KOPT-K1 (cell line): ENCODE measurements around the gene EMP2.
"Not testable (repeated sequence)": the region's sequence is repeated elsewhere in the genome, so short reads cannot be mapped to it uniquely, and the experiment has no call there.

Source experiments
- H3K27ac ChIP-seq: fragments of 200-600 bp; sonication (generic); 2 replicates; pipeline ENCODE4 v1.5.1; 2016; ENCODE audit warnings: antibody characterized with exemption, mild to moderate bottlenecking, low read depth, low read length; ENCODE audit not compliant: poor library complexity, severe bottlenecking
- H3K36me3 ChIP-seq: fragments of 200-600 bp; sonication (generic); 2 replicates; pipeline ENCODE4 v1.5.1; 2017; ENCODE audit warnings: antibody characterized with exemption, mild to moderate bottlenecking, low read length, moderate library complexity; ENCODE audit not compliant: insufficient read depth
- H3K9me3 ChIP-seq: fragments of 200-600 bp; sonication (generic); 2 replicates; pipeline ENCODE4 v1.5.1; 2017; ENCODE audit warnings: antibody characterized with exemption, low read length, mild to moderate bottlenecking; ENCODE audit not compliant: insufficient read depth, poor library complexity, severe bottlenecking

Gene EMP2, protein sequence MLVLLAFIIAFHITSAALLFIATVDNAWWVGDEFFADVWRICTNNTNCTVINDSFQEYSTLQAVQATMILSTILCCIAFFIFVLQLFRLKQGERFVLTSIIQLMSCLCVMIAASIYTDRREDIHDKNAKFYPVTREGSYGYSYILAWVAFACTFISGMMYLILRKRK

GRCh38 chr16:10579965-10580882, at the start of gene EMP2:
Gene EMP2, minus strand, starts transcription at chr16:10580598. Its CDS starts 32,981 bp downstream, at chr16:10547617.
- Histone ChIP-seq H3K27ac (no peak within 1 kb of the TSS), H3K36me3 (no peaks in the 10 kb centered on the region), H3K9me3 (no peaks in the 10 kb centered on the region)

GRCh38 chr16:10629592-10629963, 49.2 kb upstream of the EMP2 start:
- Histone ChIP-seq H3K27ac (no peak overlapping the region), H3K36me3 (no peaks in the 10 kb centered on the region), H3K9me3 (no peaks in the 10 kb centered on the region)

DNA sequence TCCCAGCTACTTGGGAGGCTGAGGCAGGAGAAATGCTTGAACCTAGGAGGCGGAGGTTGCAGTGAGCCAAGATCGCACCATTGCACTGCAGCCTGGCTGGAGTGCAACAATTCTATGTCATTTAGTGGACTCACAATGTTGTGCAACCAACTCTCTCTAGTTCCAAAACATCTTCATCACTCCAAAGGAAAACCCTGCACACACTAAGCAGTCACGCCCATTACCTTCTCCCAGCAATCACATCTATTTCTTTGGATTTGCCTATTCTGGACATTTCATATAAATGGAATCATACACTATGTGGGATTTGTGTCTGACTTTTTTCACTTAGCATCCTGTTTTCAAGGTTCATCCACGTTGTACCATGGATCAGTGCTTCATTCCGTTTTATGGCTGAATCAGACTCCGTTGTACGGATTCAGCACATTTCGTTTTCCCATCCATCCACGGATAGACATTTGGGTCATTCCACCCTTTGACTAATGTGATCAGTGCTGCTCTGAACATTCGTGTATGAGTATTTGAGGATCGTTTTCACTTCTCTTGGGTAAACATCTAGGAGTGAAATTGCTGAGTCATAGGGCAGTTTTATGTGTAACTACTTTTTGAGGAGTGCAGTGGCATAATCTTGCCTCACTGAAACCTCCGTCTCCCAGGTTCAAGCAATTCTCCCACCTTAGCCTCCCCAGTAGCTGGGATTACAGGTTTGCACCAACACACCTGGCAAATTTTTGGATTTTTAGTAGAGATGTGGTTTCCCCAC, 45.4 kb upstream of the EMP2 start:
- H3K36me3 ChIP-seq = no peaks in the 10 kb centered on the region
- no peaks in the 10 kb centered on the region for H3K9me3 ChIP-seq
- no peak overlapping the region for H3K27ac ChIP-seq

DNA sequence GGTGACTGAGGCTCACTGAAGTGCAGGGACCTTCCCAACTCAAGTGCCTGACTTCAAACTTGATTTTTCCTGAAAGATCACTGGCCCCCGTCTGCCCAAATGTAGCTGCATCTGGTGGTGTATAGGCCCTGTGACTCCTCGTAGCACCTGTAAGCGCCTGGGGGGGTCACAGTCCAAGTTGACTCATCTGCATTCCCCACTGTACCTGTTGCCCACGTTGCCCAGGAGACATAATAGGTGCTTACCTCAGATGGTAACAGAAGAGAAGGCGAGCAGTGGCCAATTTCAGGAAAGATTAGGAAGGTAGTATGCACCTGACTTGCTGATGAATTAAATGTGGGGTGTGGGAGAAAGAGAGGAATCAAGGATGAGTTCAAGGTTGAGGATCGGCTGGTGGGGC, 44.1 kb upstream of the EMP2 start:
- no peaks in the 10 kb centered on the region for H3K36me3 ChIP-seq
- H3K9me3 ChIP-seq = no peaks in the 10 kb centered on the region
- no peak overlapping the region for H3K27ac ChIP-seq

GRCh38 chr16:10623059-10623458, 42.7 kb upstream of the EMP2 start:
- H3K27ac ChIP-seq = no peak overlapping the region

GRCh38 chr16:10622036-10622921, 41.9 kb upstream of the EMP2 start:
- no peak overlapping the region for H3K27ac ChIP-seq
- no peaks in the 10 kb centered on the region for H3K36me3 ChIP-seq
- no peaks in the 10 kb centered on the region for H3K9me3 ChIP-seq

More at GRCh38 chr16:10623059-10623458, 42.7 kb upstream of the EMP2 start:
- no peaks in the 10 kb centered on the region for H3K36me3 ChIP-seq
- H3K9me3 ChIP-seq = no peaks in the 10 kb centered on the region

DNA sequence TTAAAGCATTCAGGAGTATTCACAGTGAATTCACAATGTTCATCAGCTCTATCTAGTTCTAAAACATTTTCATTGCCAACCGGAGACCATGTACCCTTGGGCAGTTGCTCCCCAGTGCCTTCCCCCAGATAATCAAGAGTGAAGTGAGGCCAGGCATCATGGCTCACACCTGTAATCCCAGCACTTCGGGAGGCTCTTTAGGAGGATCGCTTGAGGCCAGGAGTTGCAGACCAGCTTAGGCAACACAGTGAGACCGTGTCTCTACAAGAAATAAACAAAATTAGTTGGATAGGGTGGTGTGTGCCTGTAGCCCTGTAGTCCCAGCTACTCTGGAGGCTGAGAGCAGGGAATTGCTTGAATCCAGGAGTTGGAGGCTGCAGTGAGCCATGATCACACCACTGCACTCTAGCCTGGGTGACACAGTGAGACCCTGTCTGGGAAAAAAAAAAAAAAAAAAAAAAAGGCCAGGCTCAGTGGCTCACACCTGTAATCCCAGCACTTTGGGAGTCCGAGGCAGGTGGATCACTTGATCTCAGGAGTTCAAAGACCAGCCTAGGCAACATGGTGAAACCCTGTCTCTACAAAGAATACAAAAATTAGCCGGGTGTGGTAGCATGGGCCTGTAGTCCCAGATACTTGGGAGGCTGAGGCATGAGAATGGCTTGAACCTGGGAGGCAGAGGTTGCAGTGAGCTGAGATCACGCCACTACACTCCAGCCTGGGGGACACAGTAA, 41.0 kb upstream of the EMP2 start:
- H3K36me3 ChIP-seq, H3K9me3 ChIP-seq, H3K27ac ChIP-seq: not testable (repeated sequence)

DNA sequence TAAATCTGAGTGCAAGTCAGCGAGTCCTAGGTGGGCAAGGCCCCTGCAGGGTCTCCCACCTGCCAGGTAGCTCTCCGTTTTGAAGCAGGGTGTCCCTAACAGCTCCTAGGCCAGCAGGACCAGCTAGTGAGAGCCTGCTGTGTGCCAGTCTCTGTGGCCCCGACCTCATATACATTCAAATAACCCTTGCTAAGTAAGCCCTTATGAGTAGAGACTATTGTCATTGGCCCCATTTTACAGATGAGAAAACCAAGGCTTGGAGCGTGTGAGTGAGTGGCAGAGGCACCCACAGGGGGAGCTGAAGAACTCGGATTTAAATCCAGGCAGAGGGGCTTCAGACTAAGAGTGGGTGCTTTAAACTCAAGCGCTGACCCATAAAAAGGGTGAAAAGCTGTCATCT, 39.7 kb upstream of the EMP2 start:
- no peaks in the 10 kb centered on the region for H3K9me3 ChIP-seq
- no peak overlapping the region for H3K27ac ChIP-seq
- no peaks in the 10 kb centered on the region for H3K36me3 ChIP-seq

- Histone ChIP-seq H3K27ac (no peak overlapping the region), H3K9me3 (no peaks in the 10 kb centered on the region), H3K36me3 (no peaks in the 10 kb centered on the region)
Measured at GRCh38 chr16:10619271-10619849, 39.0 kb upstream of the EMP2 start.

GRCh38 chr16:10618710-10619209, 38.4 kb upstream of the EMP2 start:
- Histone ChIP-seq H3K27ac (no peak overlapping the region), H3K36me3 (no peaks in the 10 kb centered on the region), H3K9me3 (no peaks in the 10 kb centered on the region)

- Histone ChIP-seq H3K9me3 (no peaks in the 10 kb centered on the region), H3K36me3 (no peaks in the 10 kb centered on the region), H3K27ac (no peak overlapping the region)
Measured at GRCh38 chr16:10617662-10618420, 37.4 kb upstream of the EMP2 start.

DNA sequence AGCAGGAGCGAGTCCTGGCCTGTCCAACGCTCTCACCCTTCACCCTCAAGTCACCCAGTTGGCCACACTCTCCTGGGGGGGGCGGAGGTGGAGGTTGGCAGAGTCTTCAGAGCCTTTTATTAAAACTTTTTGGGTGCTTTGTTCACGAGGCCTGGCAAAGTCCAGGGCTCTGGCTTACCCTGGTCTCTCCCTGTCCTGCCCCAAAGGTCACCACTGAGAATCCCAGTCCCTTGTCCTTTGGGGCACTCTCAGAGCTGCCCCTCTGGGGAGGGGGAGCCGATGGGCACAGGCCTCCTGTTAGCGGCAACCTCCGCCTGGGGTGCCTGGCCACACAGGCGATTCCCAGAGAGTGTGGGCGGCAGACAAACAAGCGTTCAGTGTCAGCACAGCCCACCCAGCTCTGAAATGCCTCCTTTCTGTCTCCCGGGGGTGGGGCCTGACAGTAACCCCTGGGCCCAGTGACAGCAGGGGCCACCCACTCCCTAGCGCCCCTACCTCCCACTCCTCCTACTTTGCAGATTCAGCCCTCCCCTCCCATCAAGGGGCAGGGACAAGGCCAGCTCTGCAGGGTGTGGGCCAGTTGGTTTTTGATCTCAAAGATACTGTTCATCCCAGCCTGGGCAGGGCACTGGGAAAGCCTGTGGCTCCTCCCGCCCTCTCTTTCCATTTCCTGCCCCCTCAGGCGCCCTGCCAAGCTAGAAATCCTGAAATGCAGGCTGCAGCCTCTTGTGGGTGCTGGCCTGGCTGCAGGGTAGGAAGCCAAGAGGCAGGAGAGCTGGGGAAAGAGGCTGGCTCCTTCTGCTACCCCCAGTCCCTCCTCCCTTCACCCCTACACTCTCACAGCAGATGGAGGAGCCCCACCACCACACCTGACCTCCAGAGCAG, 36.6 kb upstream of the EMP2 start:
- Histone ChIP-seq H3K9me3 (no peaks in the 10 kb centered on the region), H3K27ac (no peak overlapping the region), H3K36me3 (no peaks in the 10 kb centered on the region)
